Measurements from ENCODE around the gene SCIN.
"Not testable (repeated sequence)": the region's sequence is repeated elsewhere in the genome, so short reads cannot be mapped to it uniquely, and the experiment has no call there.

The SCIN gene

DNA sequence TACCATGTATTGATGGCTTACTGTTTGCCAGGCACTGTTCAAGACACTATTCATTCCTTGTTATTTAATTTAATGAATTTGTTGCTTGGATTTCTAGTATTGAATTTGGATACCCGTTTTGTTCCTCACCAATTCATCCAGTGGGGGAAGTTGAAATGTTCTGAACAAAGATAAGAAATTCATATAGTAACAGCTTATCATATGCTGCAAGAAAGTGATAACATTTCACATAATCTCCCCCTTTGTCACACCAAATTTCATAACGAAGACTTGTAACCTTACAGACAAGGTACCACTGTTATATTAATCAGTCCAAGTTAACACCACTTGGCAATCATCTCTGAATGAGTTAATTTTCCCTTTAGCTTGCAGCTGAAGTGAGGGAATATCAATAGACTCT is 42.1 kb downstream of the SCIN start:
- DNase-seq (ENCODE audit: low read depth in 2 of 2) = no peak

DNA sequence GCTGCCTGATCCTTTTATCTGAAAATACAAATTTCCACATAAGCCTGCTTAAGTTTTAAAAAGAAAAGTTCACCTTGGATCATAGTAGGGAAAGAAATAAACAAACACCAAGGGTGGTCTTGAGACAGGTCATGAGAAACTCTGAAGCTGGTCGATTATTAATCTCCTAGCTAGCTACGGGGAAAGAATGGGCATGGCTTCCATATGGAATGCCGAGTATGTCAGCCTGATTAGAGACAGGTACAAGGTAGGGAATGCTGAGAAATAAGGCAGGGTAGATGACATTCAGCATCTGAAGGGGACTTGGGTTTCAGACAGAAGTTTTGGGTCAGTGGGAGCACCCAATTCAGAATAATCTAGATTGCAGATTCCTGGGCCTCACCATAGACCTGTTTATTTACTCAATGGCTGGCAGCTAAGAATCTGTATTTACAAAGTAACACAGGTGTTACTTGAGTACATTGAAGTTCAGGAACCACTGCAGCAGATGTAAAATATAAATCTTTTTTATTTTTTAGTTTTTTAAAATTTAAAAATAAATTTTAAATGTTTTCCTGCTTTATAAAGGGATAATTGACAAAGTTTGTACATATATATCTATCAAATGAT is 49.0 kb downstream of the SCIN start:
- no peak for DNase-seq (ENCODE audit: low read depth in 2 of 2)

DNA sequence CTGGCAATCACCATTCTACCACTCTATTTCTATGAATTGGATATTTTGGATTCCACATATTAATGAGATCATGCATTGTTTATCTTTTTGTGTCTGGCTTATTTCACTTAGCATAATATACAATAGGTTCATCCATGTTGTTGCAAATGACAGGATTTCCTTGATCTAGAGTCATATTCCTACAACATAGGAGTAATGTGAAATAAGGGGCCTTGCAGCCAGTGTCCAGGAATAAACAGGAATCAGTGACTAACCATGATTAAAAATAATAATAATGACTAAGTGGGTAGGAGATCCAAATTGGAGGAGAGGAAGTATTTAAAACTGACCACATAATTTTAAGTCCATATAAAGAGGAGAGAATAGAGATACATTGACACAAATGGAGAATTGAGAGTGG is 49.9 kb downstream of the SCIN start:
- no peak for DNase-seq (ENCODE audit: low read depth in 2 of 2)

DNA sequence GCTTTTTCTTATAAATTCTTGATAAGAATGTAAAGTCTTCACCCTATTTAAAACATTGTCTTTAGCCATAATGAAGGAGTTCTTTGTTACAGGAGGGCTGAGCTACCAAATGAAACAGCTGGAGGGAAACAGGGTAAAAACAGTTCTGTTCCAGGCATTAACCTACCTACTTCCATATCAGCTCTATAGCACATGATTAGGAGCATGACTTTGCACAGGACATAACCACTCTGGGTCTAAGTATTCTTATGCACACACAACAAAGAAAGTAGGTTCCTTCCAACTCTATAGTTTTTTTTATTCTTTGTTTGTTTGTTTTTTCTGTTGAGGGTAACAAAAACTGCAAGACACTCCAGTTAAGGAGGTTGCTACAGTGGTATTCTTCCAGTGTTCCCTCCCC is 52.7 kb downstream of the SCIN start:
- DNase-seq (ENCODE audit: low read depth in 2 of 2) = no peak

DNA sequence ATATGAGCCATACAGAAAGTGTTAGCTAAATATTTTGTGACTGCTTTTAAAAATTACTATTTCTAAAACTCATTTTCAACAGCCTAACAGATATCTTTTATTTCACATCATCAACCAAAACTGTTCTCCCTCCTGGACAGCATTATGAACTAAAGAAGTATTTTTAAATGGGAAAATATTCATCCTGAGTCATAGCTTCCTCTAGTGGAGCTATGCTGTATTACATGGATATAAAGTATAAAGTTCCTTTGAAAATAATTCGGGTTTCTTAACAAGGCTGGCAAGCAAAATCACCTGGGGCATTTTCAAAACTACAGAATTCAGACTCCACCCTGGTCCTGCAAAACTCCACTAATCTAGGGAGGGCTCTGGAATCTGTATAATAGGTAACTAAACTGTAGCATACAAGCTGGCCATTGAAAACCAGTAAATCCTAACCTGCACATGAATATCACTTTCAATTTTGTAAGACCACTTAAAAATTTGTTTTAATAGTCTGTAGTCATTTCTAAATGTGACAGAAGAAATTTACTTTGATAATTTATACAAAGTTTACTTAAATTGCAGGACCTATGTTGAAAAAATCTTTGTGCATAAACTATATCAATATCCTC is 53.5 kb downstream of the SCIN start:
- DNase-seq (ENCODE audit: low read depth in 2 of 2) = no peak

DNA sequence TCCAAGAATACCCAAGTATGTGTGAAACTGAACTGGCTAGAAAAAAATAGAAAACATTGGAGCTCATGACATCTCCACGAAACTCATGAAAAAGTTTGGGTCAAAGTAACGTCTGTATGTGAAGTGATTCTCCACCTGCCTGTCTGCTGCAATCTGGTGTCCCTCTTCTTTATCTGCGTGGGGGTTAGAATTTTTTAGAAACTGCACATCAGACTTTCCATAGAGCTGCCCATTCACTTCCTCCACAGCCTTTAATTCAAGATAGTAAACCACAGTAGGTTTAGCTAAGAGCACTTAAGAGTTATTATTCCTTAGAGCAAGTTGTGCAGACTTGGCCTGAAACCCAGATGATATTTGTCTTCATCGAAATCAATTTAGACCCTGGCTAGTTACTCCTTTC is 55.3 kb downstream of the SCIN start:
- no peak for DNase-seq (ENCODE audit: low read depth in 2 of 2)

DNA sequence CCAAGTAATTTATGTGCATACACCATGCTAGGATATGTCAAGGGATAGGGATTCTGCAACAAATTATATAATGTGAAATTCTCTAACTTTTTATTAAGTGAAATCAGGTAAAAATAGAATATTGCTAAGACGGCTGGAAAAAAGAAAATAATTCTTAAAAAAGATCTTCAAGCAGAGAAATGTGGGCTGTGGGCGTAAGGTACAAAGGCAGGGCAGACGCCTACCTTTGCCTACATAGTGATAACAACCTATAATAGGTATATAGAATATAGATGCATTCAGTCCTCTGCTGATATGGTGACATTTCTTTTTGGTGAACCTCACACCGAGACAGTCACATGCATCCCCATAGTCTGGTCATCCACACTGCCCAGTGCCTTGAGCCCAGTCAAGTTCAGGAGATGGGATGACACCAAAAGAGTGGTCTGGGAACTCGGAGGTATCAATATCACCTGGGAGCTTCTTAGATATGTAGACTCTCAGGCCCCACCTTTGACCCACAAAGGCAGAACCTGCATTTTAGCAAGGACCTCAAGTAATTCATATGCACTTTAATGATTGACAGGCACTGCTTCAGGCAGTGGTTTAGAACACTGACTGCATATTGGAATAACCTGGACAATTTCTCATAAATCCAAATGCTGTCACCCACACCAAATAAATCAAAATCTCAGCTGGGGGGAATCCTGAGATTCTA is 59.4 kb downstream of the SCIN start:
- DNase-seq (ENCODE audit: low read depth in 2 of 2) = no peak

DNA sequence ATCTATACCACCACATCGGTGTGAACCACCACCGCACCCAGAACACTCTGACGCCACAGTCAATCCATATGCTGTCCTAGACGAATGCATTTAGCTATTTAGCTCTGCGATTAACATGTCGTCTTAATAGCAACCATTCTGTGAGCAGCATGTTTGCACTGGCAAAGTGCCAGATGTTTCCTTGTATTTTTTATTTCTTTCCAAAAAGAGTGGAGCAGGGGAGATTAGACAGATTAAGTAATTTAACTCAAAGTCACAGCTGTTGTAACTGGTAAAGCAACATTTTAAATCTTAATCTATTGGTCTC is 59.9 kb downstream of the SCIN start:
- DNase-seq (ENCODE audit: low read depth in 2 of 2) = no peak

DNA sequence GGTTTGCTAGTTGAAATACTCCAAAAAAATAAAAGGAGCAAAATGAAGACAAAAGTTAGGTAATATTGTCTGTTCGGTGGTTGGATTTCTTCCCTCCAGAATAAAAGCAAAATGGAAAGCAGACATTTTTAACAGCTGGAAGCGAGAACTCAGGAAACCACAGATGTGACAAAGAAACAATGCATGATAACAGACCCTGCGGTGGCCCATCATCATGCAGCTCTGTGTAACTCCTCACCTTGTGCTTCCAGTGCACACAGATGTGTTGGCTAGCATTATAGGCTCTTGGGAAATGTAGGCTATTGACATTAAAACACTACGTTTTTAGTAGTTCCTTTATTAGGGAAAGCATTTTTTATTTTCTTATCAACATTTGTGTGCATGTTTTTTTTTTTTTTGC is 63.1 kb downstream of the SCIN start:
- DNase-seq (ENCODE audit: low read depth in 2 of 2) = no peak

DNA sequence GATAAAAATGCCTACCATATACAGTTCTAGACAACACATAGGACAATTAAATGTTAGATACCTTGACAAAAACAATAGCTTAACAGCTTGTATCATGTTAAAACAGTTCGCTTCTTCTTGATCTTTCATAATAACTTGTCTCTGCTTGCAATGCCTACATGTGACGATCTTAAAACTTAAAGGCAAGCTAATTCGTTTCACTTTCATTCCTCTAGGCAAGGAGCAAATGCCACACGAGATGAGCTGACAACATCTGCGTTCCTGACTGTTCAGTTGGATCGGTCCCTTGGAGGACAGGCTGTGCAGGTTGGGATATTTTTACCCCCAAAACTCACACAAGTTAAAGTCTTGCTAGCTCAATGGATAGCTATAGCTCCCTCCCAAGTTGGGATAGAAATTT is 65.3 kb downstream of the SCIN start:
- DNase-seq (ENCODE audit: low read depth in 2 of 2) = no peak

DNA sequence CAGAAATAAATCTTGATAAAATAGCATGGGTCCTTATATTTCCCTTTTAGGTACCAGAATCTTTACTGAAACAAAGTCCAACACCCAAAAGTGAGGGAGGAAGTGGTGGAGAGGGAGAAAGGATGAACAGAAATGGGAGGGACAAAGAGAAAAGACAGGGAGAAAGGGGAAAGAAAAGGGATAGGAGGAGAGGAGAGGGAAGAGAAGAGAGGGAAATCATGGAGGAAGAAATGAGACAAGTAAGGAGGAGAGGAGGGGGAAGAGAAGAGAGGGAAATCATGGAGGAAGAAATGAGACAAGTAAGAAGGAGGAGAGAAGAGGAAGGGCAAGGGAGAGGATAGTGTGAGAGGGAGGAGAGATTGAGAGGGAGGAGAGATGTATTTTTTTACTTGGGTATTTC is 66.8 kb downstream of the SCIN start:
- DNase-seq (ENCODE audit: low read depth in 2 of 2) = no peak

DNA sequence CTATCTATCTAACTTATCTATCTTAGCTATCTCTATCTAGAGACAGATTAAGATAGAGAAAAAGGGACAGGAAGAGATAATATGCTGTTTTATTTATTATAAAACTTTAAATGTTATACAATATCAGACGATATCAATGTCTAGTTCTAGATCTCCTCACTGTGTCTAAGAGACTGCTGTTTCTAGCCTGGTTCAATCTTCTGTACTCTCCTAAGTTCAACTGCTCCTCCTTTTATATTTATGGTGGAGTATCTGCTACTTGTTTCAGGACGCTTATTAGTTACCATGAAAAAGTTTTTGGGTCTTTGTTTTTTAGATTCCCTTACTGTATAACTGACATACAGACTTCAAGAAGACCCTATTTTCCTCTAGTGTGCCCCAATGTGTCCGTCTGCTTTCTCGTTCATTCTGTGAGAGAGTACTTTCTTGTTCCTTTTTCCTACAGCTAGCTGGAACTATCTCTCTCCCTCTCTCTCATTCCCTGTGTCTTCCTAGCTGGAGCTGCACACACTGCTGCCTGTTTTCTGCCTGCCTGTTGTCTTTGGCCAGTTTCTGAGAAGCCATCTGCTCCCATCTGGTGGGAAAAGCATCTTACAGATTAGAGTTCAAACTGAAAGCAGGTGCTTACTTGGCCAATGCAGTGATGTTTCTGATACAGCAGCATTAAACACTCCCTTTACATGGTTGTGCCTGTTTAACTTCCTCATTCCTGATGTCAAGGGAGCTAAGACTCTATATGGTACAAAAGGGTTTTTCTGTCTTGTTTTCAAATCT is 67.5 kb downstream of the SCIN start:
- no peak for DNase-seq (ENCODE audit: low read depth in 2 of 2)

DNA sequence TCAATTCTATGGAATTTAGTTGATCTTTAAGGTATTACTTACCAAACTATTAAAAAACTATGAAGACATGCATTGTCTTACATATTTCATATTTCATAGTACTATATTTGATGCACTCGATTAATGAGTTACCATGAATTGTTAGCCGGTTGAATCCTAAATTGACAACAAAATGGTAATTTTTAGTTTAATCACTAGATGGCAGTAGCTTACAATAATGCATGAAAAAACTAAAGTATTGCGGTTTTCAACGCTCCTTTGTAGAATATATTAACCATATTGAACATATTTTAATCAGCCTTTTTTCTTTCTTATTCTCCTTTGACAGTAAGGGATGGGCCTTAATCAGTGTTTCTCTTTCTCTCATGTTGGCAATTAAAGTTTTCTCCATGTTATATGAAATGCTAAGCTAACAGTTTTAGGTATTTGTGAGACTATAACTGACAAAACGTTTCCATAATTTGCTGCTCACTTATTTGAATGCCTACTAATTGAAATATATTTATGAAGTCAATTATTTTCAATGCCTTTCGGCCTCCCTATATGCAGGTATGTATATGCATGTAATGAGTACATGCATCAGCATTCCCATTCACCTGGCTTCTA is 68.4 kb downstream of the SCIN start:
- DNase-seq (ENCODE audit: low read depth in 2 of 2) = no peak

DNA sequence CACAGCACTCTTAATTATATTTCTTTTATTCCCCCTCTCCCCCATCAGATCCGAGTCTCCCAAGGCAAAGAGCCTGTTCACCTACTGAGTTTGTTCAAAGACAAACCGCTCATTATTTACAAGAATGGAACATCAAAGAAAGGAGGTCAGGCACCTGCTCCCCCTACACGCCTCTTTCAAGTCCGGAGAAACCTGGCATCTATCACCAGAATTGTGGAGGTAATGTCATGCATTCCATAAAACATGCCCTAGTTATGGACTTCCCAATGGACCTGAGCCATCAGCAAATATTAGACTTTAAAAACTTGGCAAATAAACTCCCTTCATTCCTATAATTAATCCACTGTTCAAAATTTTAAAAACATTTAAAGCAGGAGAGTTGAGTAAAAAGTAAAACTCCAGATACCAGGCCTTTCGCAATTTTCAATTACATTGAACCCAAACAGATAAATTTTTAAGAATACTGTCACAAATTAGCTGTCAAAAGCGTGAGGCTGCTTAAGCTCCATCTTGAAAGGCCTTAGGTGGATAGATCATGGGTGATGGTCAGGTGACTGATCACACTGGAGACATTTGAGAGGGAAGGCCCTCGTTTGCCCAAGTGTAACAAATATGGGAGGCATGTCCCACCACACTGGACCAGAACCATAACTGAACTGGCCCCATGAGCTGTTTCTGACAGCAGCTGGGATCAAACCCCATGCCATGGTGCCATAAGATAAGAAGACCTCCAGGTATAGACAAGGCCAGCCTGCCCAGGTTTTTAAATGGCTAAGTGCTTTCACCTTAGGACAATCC is 70.0 kb downstream of the SCIN start:
- no peak for DNase-seq (ENCODE audit: low read depth in 2 of 2)

DNA sequence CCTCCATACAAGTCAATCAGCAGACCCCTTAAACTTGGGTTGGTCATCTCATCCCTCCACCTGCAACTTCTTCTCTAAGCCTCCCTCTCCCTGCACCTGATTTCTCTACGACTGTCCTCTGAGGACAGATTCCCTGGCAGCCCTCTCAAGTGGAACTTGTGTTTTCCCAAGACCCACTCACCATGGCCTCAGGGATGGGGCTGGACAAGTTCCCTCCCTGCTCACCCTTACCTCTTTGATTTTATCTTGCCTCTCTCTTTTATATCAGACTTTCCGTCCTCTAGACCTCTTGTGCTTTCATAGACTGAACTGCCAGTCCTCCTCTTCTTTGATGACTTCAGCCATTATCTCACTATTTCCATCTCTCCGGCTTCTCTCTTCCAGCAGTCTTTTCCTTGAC is 70.7 kb downstream of the SCIN start:
- no peak for DNase-seq (ENCODE audit: low read depth in 2 of 2)

DNA sequence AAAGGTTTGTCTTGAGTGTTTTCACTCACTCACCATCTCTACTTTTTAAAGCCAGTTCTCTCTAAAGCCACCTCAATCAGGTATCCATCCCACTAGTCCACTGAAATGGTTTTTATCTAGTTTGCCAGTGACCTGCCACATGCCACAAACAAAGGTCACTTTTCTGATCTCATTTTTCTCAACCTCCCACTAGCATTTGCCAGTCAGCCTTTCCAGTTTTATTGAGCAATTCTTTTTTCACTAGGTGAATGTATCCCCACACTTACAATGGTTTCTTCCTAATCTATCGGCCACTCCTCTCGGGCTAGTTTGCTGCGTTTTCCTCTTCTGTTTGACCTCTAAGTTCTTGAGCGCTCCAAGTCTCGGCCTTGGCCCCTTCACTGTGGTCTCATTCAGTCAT is 72.0 kb downstream of the SCIN start:
- no peak for DNase-seq (ENCODE audit: low read depth in 2 of 2)

DNA sequence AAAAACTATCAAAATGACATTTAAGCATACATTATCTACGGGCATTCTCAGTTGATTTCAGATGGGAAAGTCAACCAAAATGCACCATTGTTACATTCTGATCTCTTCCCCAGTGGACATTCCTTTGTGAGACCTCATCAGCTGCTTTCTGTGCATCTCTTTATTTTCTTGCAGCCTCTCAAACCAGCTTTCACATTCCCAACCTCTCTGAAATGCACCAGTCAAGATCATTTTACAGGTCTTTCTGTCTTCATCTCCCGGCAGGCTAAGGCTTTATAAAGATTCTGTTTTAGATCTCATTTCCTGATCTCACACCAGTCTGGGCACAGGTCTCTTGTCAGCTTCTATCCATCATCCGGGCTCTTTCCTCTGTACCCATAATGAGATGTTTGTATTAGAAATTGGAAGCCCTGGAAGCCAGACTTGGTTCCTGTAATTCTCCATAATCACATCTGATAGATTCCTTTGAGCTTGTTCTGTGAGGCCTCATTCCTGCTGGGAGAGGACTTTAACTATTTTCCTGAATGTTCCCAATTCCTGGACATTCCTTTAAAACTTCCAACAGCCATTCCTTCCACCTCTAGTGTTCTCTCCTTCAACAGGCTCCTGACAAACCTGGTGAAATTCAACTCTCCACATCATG is 72.6 kb downstream of the SCIN start:
- DNase-seq (ENCODE audit: low read depth in 2 of 2) = no peak

DNA sequence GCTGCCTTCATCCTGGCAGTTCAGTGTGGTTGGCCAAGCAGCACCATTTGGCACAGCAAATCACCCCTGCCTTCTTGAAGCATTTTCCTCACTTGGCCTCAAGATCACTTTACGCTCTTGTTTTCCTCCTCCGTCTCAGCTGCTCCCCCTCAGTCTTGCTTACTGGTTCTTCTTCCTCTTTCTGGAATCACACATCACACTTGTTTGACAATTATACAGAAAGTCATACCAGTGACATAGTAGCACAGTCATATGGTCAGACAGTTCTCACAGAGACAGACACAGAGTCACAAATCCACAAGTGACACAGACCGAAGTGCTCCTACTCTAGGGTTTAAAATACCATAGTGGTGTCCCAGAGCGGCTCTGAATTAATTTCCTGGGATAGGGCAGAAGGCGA is 73.1 kb downstream of the SCIN start:
- DNase-seq (ENCODE audit: low read depth in 2 of 2) = no peak

DNA sequence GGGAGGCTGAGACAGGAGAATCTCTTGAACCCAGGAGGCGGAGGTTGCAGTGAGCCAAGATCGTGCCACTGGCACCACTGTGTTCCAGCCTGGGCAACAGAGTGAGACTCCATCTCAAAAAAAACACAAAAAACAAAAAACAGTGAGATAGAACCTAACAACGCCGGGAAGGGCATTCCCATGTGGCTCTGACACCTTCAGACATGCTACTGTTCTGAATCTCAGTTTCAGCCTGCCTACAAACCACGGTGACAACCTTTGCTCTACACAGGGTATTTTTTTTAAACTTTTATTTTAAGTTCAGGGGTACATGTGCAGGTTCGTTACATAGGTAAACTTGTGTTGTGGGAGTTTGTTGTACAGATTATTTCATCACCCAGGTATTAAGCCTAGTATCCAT is 74.7 kb downstream of the SCIN start:
- not testable (repeated sequence) for DNase-seq (ENCODE audit: low read depth in 2 of 2)

DNA sequence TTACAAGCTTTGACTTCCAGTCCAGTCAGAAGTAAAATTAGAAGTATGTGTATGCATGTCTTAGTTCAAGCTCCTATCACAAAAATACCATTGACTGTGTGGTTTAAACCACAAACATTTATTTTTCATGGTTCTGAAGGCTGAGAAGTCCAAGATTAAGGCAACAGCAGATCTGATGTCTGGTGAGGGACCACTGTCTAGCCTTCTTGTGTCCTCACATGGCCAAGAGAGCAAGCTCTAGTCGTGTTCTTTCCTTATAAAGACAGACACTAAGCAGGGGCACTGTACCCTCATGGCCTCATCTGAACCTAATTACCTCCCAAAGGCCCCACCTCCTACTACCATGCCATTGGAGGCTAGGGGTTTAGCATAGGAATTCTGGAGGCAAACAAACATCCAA is 75.6 kb downstream of the SCIN start:
- no peak for DNase-seq (ENCODE audit: low read depth in 2 of 2)

Measured in stimulated activated CD8-positive, alpha-beta memory T cell treated with anti-CD3 and anti-CD28 coated beads, Interleukin-7, amount 100 ng/mL, for 1 hour (primary cell).